ENCODE results near the gene NAA10. TPM values are rescaled to one million over a fixed set of nuclear protein-coding genes. Genes with fewer than 3 reads are reported as not detected.

Gene NAA10
- total and polyA plus RNA-seq, 10 donors = 56.4 to 174 (median 87.8) TPM

GRCh38 chrX:153900831-153901752 lies 33.7 kb downstream of the NAA10 start:
- H3K4me3 ChIP-seq = no peak overlapping the region
- WGBS, 5 donors = 21 to 54% (median 30%) methylated on average over 17 to 26 of the region's 26 CpGs
- peaks cover 0 to 10% (median 0%) of the 10 kb centered on the region in 8 donors for H3K9me3 ChIP-seq
- no peaks in the 10 kb centered on the region for H3K36me3 ChIP-seq
- TF ChIP-seq POLR2A (IDR thresholded peaks at IDR 0.05) (no peak), CTCF (IDR thresholded peaks at IDR 0.05 in 8 of 11, conservative IDR thresholded peaks at IDR 0.05 in 3 of 11) (peak in 2 of 11 experiments; percentile 23 to 30), POLR2AphosphoS5 (IDR thresholded peaks at IDR 0.05) (peak in 2 of 3 donors; percentile 41 to 45)
- H3K4me1 ChIP-seq = peaks cover 12 to 62% (median 51%) of the 10 kb centered on the region in 6 donors
- peak; percentile 87 for DNase-seq
- no peaks in the 10 kb centered on the region for H3K27me3 ChIP-seq (replicated peaks in 1 of 7)
- intact Hi-C loops (cut with DNase I; ENCODE audit: low total_unique reads) = no loop called here
- H3K27ac ChIP-seq = peak overlapping the region in 3 of 8 donors; percentile 55 to 62 (median 61)

- intact Hi-C loops (cut with DNase I; ENCODE audit: low total_unique reads) = loop anchor here (10.0 kb wide), 1 partner anchor 73 kb away; no protein-coding TSS in a partner anchor
Observed at GRCh38 chrX:153897899-153898298, 36.9 kb downstream of the NAA10 start.

DNA sequence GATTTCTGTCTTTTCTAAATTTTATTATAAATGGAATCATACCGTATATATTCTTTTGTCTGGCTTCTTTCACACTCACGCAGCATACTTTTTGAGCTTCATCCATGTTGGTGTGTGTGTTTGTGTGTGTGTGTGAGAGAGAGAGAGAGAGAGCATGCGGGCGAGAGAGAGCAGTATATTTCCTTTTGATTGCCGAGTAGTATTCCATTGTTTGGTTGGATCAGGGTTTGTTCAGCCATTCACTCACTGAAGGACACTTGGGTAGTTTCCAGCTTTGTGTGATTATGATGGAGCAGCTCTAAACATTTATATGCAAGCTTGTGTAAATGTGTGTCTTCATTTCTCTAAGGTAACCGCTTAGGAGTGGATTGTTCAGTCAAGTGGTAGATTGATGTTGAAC lies 45.7 kb downstream of the NAA10 start:
- WGBS, 5 donors = 91 to 98% (median 93%) methylated on average over 6 of the region's 6 CpGs
- TF ChIP-seq POLR2AphosphoS5 (IDR thresholded peaks at IDR 0.05) (no peak), CTCF (IDR thresholded peaks at IDR 0.05 in 8 of 11, conservative IDR thresholded peaks at IDR 0.05 in 3 of 11) (no peak), POLR2A (IDR thresholded peaks at IDR 0.05) (no peak)
- intact Hi-C loops (cut with DNase I; ENCODE audit: low total_unique reads) = no loop called here
- Histone ChIP-seq H3K36me3 (no peaks in the 10 kb centered on the region), H3K27ac (no peak overlapping the region), H3K27me3 (replicated peaks in 1 of 7) (peaks cover 4 to 71% (median 28%) of the 10 kb centered on the region in 7 donors), H3K9me3 (no peaks in the 10 kb centered on the region), H3K4me3 (no peak overlapping the region), H3K4me1 (peaks cover 0 to 22% (median 11%) of the 10 kb centered on the region in 6 donors)
- no peak for DNase-seq

More at GRCh38 chrX:153897899-153898298, 36.9 kb downstream of the NAA10 start:
- Histone ChIP-seq H3K4me1 (peaks cover 6 to 30% (median 27%) of the 10 kb centered on the region in 6 donors), H3K4me3 (no peak overlapping the region), H3K27me3 (replicated peaks in 1 of 7) (peaks cover 0 to 3% (median 0%) of the 10 kb centered on the region in 7 donors), H3K36me3 (no peaks in the 10 kb centered on the region), H3K9me3 (peaks cover 0 to 18% (median 0%) of the 10 kb centered on the region in 8 donors), H3K27ac (no peak overlapping the region)
- DNase-seq = no peak
- TF ChIP-seq CTCF (IDR thresholded peaks at IDR 0.05 in 8 of 11, conservative IDR thresholded peaks at IDR 0.05 in 3 of 11) (no peak), POLR2AphosphoS5 (IDR thresholded peaks at IDR 0.05) (no peak), POLR2A (IDR thresholded peaks at IDR 0.05) (no peak)

GRCh38 chrX:153888344-153888743 lies 46.5 kb downstream of the NAA10 start:
- Histone ChIP-seq H3K27ac (no peak overlapping the region), H3K4me3 (no peak overlapping the region), H3K4me1 (peaks cover 0 to 22% (median 11%) of the 10 kb centered on the region in 6 donors), H3K27me3 (replicated peaks in 1 of 7) (peaks cover 4 to 79% (median 35%) of the 10 kb centered on the region in 7 donors), H3K36me3 (no peaks in the 10 kb centered on the region), H3K9me3 (no peaks in the 10 kb centered on the region)
- no peak for DNase-seq
- no peak for TF ChIP-seq POLR2AphosphoS5 (IDR thresholded peaks at IDR 0.05)
- TF ChIP-seq POLR2A (IDR thresholded peaks at IDR 0.05) = no peak
- TF ChIP-seq CTCF (IDR thresholded peaks at IDR 0.05 in 8 of 11, conservative IDR thresholded peaks at IDR 0.05 in 3 of 11) = no peak
- 32 to 52% (median 38%) methylated on average over 5 to 6 of the region's 6 CpGs for WGBS, 5 donors
- intact Hi-C loops (cut with DNase I; ENCODE audit: low total_unique reads) = no loop called here

Data from spleen (tissue), 11 donors.